GM21367 (cell line): Measurements from ENCODE around the gene SMAP2.

ENCODE experiments used
- ATAC-seq: cut with Tn5 transposase; IDR thresholded peaks from one replicate; pipeline ENCODE4 v1.9.1; 2021; ENCODE audit not compliant: unreplicated experiment

The SMAP2 gene

GRCh38 chr1:40389322-40389803 is 15.8 kb downstream of the SMAP2 start:
- ATAC-seq: no peak

- ATAC-seq: no peak
These were observed 16.5 kb downstream of the SMAP2 start for GRCh38 chr1:40389871-40390560.

DNA sequence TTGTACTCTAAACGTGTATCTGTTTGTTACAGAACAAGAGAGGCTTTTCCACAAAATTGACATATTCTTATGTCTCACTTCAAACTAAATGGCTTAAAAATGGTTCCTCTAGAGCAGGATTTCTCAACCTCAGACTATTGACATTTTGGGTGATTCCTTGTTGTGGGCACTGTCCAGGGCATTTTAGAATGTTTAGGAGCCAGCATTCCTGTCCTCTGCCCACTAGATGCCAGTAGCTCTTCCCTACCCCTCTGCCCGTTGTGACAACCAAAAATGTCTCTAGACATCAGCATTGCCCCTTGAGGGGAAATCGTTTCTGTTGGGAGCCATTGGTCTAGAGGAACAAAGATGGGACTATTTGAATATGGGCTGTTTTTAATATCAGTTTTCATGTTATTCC is 17.3 kb downstream of the SMAP2 start:
- ATAC-seq: no peak

DNA sequence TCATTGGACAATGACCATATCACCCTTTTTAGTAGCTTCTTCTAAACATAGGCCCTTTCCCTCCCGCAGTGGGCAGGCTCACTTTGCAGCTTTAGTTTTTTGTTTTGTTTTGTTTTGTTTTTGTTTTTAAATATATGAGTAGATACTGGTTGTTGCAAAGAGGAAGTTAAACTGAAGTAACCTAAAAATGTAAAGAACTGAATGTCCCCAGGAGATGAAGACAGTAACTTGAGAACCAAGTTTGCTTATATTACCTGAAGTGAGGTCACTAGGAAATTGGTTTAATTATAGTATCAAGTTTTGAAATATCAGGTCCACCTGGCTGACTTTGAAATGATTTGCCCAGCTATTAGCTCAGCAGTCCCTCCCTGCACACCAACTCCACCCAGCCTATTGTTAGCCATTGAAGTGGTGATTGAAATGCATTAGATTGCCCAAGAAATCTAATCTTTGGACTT is 18.2 kb downstream of the SMAP2 start:
- ATAC-seq: peak; percentile 30

DNA sequence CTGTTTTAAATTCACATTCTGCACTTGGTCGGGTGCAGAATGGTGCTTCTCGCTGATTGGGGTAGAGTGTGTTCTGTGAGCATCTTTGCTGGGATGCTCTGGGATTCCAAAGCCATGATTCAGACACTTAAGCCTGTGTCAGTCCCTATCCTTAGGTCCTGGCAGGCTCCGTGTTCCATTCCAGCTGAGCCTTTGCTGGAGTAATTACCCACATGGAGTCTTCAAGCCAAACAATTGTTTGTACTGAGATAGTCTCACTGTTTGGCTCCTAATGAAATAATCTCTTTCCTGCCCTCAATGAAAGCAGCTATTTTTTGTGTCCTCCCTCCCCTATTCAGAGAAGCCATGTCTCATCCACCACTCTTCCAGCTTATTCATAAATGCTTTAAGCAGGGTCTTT is 18.7 kb downstream of the SMAP2 start:
- no peak for ATAC-seq

GRCh38 chr1:40393173-40393572 is 19.6 kb downstream of the SMAP2 start:
- ATAC-seq: no peak

- ATAC-seq: no peak
These were observed 21.1 kb downstream of the SMAP2 start for GRCh38 chr1:40394491-40395172.

DNA sequence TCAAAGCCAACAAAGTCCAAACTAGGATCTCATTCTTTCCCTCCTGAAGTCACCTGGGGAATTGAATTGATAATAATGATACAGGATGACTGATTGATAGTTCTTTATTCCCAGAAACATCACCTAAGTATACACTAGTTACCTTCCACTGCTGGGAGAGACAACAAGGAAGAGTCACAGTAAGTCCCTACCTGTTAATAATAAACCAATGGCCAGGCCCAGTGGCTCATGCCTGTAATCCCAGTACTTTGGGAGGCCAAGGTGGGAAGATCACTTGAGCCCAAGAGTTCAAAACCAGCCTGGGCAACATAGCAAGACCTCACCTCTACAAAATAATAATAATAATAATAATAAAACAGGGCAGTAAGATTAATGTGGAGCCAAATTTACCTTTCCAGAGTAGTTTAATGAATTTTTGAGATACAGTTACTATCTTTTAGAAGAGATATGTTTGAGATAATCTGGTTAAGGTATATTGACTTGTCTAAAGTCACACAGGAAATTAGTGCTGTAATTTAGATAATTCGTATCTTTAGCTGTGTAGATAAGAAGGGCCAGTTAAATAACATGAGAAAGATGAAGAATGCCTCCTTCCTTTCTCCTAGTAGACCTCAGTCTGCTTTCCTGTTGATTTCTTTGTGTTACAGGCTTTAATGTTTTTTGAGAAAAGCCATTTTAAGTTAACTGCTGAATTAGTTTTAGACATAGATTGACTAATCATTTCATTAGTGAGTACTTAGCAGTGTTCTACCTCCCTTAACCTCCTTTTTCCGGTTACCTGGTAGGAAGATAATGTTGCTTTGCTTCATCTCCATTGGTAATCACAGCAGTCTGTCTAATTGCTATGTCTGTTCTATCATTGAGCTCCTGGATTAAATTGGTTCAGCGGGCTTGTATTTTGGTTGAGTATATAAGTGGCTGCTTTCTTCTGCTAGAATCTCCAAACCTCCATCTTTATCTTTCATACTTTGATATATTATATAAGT is 22.0 kb downstream of the SMAP2 start:
- ATAC-seq: no peak

GRCh38 chr1:40396420-40396819 is 22.9 kb downstream of the SMAP2 start:
- ATAC-seq: no peak

DNA sequence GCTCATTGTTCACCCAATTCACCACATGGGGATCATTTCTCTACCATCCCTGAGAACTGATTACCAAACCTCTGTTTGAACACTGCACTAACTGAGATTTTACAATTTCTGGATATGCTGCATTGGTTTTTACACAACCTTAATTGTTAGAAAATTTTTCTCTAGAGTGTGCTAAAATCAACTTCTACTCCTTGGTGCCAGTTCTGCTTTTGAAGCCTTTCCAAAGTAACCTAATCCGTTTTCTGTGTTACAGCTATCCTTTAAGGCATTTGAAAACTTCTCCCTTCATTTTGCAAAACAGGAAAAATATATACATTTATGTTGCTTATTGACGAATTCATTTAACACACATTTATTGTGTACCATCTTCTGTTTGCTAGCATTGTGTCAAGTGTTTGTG is 23.7 kb downstream of the SMAP2 start:
- no peak for ATAC-seq

GRCh38 chr1:40399984-40400704 is 26.6 kb downstream of the SMAP2 start:
- peak; percentile 43 for ATAC-seq

GRCh38 chr1:40401473-40402201 is 28.1 kb downstream of the SMAP2 start:
- no peak for ATAC-seq

DNA sequence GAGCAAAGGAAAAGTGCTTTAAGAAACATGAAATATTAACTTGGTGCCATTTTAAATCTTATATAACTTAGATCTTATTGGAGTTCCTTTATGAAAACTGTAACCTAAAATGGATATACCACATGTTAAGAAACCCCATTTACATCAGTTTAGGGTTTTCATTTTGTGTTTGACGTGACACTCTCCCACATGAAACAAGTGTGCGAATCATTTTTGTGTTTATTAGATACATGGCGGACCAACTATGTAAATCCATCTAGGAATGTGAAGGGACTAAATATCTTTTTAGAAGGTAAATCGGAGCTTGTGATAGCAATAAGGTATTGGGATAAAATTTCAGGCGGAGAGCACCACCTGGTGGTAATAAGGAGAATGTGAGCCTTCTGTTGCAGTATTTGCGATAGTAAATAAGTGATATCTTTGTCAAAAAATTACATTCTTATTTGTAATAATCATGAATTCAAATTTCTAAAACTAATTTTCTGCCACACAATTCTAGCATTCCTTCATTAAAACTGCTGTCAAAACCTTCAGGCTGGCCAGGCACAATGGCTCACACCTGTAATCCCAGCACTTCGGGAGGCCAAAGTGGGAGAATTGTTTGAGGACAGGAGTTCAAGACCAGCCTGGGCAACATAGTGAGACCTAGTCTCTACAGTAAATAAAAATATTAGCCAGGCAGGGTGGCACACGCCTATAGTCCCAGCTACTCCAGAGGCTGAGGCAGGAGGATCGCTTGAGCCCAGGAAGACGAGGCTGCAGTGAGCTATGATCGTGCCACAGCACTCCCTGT is 31.3 kb downstream of the SMAP2 start:
- ATAC-seq: no peak

- ATAC-seq: no peak
These were observed 32.3 kb downstream of the SMAP2 start for GRCh38 chr1:40405812-40406211.

- no peak for ATAC-seq
These were observed 33.9 kb downstream of the SMAP2 start for GRCh38 chr1:40407453-40407852.

GRCh38 chr1:40409467-40409866 is 35.9 kb downstream of the SMAP2 start:
- no peak for ATAC-seq

DNA sequence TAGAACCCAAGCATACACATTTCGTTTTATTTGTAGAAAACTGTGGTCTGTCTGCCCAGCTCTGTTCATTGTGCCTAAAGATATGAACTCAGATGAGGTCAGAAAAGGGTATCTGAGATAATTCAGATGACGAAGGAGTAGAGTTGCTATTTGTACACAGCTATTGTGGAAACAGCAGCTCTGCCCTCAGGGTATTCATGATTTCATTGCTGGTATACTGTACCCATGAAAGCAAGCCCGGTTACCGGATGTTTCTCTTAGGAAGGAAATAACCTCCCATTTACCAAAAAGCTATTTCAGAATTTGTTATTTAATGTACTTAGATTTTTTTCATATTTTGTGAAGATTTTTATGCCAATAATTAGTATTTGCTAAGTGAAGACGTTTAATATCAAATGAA is 37.8 kb downstream of the SMAP2 start:
- no peak for ATAC-seq

DNA sequence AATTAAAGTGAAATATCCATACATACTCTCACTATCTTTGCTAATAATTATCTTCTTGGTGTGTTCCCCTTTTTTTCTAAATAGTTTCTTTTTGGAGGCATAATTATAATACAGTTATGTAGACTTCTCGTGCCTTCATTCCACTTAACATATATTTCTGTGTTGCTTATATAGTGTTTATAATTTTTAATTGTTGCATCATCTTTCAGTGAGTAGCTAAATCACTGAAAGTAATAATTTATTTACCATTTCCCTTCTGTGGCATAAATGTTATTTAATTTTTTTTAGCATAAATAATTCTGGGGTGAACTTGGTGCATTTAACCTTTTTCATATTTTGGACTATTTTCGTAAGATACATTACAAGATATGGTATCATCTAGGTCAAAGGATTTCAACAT is 38.3 kb downstream of the SMAP2 start:
- ATAC-seq: no peak

DNA sequence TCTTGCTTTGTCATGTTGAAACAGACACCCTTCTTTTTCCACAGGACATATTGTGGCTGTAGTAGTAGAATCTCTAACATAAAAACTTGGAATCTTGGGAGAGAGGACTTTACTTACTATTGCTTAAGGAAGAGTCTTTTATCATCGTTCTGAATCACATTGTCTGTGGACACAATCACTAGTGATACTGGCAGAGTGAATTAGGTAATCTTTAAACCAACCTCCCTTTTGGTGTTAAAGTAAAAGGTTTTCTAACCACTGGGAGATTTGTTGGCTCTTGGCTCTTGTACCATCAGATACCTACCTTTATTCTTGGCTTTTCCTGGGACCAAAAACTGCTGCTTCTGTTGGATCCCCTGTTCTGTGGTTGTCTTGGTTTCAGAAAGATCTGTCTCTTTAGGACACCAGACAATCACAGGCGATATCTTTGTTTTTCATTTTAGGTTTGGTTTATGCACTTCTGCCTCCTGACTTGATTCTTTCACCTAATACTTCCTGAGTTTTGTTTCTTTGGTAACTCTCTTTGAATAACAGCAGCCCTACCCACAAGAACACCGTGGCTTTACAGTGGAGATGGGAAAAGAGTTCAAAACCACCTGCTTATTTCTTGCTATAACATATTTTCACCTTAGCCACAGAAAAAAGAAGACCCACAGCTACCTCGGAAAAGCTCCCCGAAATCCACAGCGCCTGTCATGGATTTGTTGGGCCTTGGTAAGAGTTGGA is 40.2 kb downstream of the SMAP2 start:
- ATAC-seq: no peak
